Vagina (tissue), 2 donors: ENCODE data around the gene SERGEF.

ENCODE experiments used
- CTCF ChIP-seq, 3 experiments: fragments of 450-650 bp in 2 of 3; fragments of 200-600 bp in 1 of 3; sonication (generic) in 1 of 3; IDR thresholded peaks; one replicate each; pipeline ENCODE4 v1.5.1; 2017 to 2019; ENCODE audit warnings: antibody characterized with exemption in 3 of 3, mild to moderate bottlenecking in 2 of 3, moderate library complexity in 2 of 3
- POLR2A ChIP-seq, 2 donors: fragments of 450-650 bp; IDR thresholded peaks; one replicate each; pipeline ENCODE4 v1.6.1; 2017; ENCODE audit warnings: antibody characterized with exemption in 2 of 2, mild to moderate bottlenecking in 2 of 2, moderate library complexity in 2 of 2

- TF ChIP-seq POLR2A (IDR thresholded peaks at IDR 0.05) = no peak
- TF ChIP-seq CTCF (IDR thresholded peaks at IDR 0.05) = no peak
These were observed 24.4 kb downstream of the SERGEF start for GRCh38 chr11:17988465-17988864.
